Stimulated activated CD8-positive, alpha-beta memory T cell treated with anti-CD3 and anti-CD28 coated beads, Interleukin-12 subunit alpha, Interleukin-12 subunit beta, amount 100 ng/mL, for 24 hours (primary cell): ENCODE data around the gene MCM5.

Source experiments
- DNase-seq: peaks from one replicate; pipeline ENCODE4 v3.0.0-alpha.2; 2020; ENCODE audit errors: extremely low read depth

The MCM5 gene

DNA sequence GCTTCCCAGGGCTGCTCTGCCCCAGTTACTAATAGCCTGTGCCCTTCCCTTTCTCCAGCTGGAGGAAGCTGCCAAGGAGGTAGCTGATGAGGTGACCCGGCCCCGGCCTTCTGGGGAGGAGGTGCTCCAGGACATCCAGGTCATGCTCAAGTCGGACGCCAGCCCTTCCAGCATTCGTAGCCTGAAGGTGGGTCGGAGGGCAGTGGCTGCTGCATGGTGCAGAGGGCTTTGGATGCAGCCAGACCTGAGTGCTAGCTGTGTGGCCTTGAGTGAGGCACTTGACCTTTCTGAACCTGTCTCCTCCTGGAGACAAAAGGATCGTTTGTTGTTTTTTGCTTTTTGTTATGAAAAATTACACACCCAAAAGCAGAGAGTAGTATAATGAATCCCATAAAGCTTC is 3.4 kb downstream of the MCM5 start:
- no peak for DNase-seq

DNA sequence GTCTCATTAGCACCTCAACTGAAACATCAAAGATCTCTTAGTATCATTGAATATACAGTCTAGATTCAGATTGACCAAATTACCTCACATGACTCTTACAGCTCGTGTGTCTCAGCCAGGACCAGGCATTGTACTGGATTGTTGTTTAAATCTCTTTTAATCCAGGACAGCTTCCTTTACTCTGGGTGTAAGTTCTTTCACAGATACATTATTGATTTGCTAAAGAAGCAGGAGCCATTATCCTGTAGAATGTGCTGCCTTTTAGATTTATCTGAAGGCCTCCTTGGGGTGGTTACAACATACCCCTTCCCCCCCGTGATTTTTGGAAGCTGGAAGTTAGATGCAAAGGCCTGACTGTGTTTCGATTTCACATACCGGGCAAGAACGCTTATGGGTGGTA is 4.2 kb downstream of the MCM5 start:
- DNase-seq: no peak

DNA sequence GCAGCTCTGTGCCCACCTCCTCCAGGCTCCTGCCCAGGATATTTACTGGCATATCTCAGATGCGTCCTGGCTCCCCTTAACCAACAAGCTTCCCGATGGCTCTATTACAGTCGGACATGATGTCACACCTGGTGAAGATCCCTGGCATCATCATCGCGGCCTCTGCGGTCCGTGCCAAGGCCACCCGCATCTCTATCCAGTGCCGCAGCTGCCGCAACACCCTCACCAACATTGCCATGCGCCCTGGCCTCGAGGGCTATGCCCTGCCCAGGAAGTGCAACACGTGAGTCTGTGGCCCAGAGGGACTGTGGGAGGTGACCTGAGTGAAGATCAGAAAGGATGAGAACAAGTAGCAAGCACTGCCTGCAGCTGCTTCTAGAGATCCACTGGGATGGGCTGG is 6.5 kb downstream of the MCM5 start:
- DNase-seq: no peak

DNA sequence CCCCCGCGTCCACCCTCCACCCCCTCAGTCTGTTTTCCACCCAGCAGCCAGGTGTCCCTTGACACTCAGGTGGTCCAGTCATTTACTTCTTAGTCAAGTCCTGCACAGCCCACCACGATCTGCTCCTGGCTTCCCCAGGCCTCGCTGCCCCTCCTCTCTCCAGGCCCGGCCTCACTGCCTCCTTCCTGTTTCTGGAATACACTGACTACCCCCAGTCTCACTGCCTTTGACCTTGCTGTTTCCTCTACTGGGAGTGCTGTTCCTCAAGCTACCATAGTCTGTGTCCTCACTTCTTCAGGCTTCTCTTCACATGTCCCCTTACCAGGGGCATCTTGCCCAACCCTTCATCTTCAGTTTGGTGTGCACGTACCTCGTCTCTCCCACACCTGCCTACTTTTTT is 7.4 kb downstream of the MCM5 start:
- no peak for DNase-seq

DNA sequence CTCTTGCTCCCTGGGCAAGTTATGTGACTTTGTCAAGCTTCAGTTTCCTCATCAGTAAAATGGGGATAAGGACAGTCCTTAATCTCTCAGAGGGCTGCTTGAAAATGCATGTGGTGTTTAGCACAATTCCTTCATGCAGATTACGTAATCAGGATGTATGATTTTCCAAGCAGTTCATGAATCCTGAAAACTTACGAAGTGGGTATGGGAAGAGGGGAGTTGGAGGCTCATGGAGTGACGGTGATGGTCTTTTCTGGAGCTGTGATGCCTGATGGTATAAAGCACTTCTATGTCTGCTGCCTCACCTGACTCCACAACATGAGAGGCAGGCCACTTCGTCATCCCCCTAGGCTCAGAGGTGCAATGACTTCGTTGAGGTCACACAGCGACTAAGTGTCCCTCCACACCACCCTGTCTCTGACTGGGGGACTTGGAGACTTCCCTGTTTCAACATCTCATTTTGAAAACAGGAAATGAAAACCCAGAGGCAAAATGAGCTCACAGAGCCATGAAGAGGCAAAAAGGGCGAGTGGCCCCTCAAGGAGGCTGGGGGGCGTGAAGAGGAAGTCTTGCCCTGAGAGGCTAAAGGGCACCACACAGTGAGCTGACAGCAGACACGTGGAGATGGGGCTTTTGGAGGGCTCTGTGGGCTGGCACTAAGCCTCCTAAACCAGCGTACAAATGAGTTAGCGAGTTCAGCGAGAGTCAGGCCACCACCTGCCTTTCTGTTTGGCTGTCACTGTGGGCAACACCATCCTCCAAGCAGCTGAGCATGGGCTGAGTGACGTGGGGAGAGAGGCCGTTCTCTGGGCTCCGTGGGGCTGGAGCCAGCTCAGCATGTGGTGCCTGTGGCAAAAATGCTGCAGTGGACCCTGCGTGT is 10.1 kb downstream of the MCM5 start:
- DNase-seq: no peak

DNA sequence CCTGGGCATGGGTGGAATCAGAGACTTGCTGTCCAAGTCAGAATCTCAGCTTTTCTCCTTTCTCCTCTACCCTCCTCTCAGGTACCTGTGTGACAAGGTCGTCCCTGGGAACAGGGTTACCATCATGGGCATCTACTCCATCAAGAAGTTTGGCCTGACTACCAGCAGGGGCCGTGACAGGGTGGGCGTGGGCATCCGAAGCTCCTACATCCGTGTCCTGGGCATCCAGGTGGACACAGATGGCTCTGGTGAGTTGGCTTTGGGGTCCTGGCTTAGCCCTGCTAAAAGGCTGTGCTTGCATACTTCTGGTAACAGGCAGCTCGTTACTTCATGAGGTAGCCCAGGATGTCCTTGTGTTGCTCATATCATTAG is 10.7 kb downstream of the MCM5 start:
- no peak for DNase-seq

DNA sequence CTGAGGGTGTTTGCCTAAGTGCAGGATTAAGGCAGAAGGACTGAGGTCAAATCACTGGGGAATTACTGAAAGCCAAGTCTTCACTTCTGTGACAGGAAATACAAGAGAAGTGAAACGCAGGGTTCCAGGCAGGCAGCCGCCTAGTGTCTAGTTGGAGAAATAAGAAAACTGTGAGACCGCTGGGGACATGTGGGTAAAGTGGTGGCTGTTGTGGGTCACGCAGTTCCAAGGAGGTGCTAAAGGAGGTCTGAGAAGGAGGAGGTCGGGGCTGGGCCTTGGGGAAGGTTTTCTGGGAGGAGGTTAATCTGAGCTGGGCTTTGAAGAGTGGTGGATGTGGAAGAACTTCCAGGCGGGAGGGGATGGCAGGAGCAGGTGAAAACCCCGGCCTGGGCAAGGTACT is 11.2 kb downstream of the MCM5 start:
- no peak for DNase-seq

DNA sequence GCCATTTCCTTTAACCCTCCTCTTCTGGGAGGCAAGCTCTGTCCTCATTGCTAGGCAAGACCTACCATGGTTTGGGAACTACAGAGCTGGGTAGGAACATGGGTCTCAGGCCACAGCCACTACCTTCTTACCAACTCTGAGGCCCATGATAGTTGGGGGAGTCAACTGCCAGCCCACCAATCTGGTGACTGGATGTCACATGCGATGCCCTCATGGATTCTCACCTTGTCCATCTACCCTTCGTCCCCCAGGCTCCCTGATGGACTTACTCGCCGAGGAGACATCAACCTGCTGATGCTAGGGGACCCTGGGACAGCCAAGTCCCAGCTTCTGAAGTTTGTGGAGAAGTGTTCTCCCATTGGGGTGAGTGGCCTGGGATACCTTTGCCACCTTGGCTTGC is 13.7 kb downstream of the MCM5 start:
- DNase-seq: no peak

DNA sequence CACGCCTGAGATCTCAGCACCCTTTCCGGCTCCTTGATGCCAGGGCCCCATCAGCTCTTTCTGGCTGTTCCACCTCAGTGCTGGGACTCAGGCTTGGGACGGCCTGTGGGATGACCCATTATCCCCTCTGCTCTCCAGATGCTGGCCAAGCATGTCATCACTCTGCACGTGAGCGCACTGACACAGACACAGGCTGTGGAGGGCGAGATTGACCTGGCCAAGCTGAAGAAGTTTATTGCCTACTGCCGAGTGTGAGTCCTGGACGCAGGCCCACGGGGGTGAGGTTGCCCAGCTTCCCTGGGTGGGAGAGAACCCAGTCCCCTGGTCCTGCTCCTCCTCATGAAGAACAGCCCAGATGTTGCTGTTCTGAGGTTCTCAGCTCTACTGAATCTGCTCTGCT is 17.7 kb downstream of the MCM5 start:
- no peak for DNase-seq

DNA sequence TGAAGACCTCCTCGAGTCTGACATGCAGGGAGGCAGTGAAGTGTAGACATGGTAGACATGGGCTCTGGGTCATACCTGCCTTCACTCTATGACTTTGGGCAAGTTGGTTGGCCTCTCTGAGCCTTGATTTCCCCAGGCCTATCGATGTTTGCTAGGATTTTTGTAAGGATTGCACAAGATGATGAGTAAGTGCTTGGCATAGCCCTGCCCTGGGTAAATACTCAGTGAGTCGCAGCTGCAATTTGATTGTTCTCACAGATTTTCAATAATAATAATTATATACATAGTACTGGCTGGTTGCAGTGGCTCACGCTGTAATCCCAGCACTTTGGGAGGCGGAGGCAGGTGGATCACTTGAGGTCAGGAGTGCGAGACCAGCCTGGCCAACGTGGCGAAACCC is 18.1 kb downstream of the MCM5 start:
- no peak for DNase-seq

DNA sequence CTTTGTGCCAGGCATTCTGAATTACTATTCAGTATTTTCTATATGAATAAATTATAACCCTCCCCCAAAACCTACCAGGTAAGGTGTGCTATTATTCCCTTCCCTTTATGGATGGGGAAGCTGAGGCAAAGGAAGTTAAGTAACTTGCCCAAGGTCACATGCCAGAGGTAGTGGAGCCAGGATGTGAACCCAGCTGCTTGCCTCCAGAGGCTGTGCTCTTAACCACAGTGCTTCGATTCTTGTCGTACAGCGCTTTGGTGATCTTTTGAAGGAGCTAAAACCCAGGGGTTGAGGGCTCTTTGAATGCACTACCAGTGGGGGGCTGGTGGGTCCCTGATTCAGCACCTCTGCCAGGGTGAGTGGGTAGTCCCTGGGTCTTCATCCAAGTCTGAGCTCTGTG is 18.8 kb downstream of the MCM5 start:
- no peak for DNase-seq

DNA sequence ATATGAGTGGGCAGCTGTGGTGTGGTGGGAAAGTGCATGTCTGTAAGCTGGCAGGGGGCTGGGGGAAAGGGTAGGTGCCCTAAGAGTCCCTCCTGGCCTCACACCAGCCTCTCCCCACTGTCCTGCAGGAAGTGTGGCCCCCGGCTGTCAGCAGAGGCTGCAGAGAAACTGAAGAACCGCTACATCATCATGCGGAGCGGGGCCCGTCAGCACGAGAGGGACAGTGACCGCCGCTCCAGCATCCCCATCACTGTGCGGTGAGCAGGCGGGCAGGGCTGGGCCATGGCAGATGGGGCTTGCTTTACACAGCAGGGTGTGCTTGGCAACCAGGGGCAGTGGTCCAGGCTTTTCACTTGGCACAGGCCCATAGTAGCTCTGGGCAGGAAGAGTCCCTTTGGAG is 19.8 kb downstream of the MCM5 start:
- DNase-seq: no peak

DNA sequence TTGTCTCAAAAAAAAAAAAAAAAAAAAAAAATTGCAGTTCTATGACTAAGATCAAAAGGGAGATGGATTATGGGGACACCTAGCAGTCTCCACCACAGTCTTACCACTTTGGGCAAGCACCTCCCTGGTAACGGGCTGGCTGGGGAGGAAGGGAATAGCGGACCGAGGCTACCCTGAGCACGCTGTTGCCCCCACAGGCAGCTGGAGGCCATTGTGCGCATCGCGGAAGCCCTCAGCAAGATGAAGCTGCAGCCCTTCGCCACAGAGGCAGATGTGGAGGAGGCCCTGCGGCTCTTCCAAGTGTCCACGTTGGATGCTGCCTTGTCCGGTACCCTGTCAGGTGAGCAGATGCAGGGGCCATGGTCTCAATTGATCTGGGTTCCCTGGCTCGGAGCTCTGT is 21.2 kb downstream of the MCM5 start:
- no peak for DNase-seq

DNA sequence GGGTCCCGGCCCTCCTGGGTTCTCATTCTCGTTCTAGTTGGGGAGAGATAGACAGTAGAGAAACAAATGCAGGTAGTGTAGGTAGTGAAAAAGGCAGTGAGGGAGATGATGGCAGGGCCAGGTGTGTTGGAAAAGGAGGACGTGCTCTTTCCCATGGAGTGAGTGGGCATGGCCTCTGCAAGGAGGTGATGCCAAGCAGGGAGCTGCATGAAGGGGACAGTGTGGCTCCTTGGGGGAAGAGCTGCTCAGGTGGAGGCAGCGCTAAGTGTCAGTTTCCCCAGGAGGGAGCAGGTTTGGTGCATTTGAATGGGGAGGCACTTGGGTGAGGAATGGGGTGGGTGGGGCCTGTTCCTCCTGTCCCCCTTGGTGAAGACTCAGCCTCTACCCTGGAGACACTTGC is 22.2 kb downstream of the MCM5 start:
- DNase-seq: no peak

DNA sequence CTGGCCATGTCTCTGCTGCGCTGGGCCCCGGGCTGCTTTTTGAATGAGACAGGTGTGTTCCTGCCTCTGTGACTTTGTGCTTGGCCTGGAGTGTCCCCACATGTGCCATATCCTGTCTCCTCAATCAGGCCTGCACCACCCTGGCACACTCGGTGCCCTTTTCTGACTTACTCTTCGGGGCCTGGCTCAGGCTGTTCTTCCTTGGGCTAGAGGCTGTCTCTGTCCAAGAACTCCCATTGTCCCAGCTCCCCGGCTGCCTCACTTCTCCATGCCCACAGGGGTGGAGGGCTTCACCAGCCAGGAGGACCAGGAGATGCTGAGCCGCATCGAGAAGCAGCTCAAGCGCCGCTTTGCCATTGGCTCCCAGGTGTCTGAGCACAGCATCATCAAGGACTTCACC is 23.0 kb downstream of the MCM5 start:
- no peak for DNase-seq

DNA sequence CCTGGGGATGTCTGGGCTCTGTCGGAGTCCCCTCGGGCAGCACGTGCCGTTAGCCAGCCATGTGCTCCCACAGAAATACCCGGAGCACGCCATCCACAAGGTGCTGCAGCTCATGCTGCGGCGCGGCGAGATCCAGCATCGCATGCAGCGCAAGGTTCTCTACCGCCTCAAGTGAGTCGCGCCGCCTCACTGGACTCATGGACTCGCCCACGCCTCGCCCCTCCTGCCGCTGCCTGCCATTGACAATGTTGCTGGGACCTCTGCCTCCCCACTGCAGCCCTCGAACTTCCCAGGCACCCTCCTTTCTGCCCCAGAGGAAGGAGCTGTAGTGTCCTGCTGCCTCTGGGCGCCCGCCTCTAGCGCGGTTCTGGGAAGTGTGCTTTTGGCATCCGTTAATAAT is 24.1 kb downstream of the MCM5 start:
- no peak for DNase-seq

DNA sequence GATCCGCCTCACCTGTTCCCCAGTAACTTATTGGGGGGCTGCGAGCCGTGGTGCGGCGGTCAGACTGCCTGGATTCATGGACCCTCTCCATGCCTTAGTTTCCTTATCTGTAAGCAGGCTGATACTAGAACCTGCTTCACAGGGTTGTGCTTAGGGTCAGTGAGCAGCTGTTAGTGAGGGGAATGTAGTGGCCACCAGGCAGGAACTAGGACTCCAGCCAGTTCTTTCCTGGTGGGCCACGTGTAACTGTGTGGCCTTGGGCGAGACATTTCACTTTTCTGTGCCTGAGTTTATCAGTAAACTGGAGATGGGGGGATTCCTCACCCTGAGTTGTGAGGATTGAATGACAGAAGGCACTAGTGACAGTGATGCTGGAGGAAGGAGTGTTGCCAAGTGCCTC is 24.8 kb downstream of the MCM5 start:
- no peak for DNase-seq

DNA sequence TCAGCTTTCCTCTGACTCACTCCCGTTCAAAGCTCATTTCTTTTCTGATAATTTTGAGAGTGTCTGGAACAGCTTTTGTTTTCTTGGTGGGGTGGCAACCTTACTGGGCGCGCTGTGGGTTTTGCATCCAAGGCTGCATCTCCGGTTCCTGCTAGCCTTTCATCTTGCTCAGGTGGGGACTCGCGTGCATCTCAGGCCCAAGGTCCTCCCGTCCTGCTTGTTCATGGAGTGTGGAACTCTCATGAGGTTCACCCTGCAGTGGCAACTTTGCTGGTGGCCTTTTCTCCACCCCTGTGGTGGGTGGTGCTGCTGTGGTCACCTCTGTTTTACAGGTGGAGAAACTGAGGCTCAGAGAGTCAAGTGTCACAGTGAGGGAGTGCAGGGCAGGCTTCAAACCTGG is 25.6 kb downstream of the MCM5 start:
- no peak for DNase-seq

DNA sequence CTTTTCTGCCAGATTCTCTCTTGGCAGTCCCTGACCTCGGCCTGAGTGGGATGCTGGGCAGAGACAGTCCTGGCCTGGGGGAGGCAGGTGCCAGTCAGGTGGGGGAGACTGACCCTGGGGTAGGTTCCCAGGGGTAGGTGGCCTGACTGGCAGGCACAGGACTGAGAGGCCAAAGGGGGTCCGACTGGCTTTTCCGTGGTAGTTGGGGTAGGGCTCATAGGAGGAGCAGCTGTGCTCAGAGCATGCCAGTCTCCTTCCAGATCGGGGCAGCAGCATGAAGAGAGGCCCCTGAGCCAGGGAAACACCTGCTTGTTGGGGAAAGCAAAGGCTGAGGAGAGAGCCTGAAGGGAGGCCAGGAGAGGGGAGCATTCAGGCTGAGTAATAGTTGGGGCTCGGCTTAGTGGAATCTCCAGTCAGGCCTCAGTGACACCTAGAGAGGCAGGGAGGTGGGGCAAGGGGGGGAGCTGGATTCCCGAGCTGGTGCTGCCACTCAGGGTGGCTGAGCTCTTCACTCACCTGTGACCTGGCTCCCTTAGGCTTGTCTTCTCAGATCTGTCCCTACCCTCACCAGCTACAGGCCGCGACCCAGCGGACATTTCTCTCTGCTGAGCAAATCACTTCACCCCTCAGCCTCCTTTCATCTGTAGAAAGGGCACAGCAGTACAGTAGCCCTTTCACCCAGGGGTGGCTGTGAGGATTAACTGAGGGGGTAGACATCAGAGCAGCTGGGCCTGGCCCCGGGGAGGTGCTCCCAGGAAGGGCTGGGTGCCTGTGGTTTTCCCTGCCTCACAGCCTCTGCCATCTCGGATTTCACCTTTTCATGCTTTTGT is 26.2 kb downstream of the MCM5 start:
- no peak for DNase-seq

DNA sequence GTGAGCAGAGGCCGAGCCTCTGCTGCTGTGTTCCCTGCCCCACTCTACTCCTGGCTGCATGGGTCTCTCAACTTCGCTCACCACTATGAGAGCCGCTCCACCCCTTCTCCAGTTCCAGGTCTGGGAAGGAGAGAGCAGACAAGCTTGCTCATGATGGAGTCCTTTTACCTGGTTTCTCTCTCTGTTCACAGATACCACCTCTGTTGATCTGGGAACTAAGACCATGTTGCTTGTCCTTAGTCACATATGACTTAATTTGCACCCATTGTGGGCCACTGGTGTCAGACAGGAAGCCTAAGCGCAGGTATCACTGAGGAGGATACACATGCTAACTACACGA is 26.8 kb downstream of the MCM5 start:
- DNase-seq: no peak

DNA sequence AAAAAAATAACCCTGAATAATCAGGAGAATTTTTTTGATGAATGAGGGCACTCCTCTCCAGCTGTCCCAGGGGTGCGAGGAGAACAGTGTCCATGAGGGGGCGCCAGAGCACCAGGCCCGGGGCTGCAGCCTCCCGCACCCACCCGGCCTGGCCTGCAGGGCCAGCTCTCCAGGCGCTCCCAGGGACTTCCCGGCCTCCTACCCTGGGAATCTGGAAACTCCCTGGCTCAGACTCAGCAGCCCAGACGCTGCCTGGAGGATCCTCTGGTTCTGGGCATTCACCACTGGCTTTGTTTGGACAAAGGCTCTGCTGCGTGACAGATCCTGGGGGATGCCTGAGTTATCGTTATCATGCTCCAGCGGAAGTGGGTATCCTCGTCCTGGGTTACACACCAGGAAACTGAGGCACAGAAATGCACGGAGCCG is 31.0 kb downstream of the MCM5 start:
- peak; percentile 30 for DNase-seq

DNA sequence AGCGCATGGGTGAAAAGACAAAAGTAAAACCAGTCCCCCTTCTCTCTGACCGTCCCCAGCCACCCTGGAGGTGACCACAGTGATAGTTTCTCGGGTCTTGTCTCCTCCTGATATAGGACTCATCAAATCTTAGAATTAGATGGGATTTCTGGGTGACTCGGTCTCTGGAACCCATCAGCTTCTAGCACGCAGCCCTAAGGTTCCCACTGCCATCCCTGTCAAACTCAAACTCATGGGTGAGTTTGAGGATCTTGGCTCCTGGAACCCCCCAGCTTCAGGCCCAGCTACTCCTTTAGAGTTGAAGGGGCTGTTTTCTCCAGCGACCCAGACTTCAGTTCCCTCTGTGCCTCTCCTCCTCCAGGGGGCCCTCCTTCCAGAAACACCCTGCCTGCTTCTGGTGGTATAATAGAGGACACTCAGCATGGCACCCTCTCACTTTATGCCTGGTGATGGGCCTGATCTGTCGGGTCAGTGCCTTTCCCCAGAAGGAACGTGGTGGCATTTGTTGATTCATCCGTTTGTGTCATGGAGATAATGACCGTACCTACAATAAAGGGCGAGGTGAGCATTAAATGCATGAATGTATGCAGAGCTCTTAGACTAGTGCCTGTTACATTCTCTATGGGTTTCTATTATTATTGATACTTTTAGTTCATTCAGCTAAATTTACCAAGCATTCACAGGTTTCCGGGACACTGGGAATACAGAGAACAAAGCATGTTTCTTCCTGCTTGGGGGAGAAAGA is 31.7 kb downstream of the MCM5 start:
- DNase-seq: no peak
